ENCODE results near the gene CROCC.
"Not testable (repeated sequence)": the region's sequence is repeated elsewhere in the genome, so short reads cannot be mapped to it uniquely, and the experiment has no call there.

DNA sequence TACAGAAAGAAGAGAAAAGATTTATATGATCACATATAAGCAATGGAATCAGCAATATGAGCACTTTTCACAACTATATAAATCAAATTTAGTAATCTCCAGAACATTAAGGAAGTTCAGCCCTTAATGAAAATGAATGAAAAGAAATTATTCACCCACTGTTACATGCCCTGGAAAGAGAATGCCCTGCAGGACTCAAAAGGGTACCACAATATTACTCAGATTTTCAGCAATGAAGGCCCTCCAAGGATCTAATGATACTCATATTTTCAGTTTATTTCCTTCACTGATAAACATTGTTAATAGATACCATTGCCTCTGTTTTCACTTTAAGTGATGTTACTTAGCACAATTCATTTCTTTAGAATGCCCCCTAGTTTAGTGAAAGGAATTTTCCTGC is 23.4 kb upstream of the CROCC start:
- TF ChIP-seq, protein P1, sequence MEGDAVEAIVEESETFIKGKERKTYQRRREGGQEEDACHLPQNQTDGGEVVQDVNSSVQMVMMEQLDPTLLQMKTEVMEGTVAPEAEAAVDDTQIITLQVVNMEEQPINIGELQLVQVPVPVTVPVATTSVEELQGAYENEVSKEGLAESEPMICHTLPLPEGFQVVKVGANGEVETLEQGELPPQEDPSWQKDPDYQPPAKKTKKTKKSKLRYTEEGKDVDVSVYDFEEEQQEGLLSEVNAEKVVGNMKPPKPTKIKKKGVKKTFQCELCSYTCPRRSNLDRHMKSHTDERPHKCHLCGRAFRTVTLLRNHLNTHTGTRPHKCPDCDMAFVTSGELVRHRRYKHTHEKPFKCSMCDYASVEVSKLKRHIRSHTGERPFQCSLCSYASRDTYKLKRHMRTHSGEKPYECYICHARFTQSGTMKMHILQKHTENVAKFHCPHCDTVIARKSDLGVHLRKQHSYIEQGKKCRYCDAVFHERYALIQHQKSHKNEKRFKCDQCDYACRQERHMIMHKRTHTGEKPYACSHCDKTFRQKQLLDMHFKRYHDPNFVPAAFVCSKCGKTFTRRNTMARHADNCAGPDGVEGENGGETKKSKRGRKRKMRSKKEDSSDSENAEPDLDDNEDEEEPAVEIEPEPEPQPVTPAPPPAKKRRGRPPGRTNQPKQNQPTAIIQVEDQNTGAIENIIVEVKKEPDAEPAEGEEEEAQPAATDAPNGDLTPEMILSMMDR (conservative IDR thresholded peaks at IDR 0.05; ENCODE audit: low read length) = not testable (repeated sequence)
- not testable (repeated sequence) for TF ChIP-seq EZH2phosphoT487 (IDR thresholded peaks at IDR 0.05; ENCODE audit: borderline replicate concordance, low read depth, low read length)
